Lower leg skin (tissue), 3 donors: ENCODE measurements around the gene CARD14.

ENCODE experiments used
- CTCF ChIP-seq, 3 donors: fragments of 450-650 bp; IDR thresholded peaks; one replicate each; pipeline ENCODE4 v1.5.1; 2016; ENCODE audit warnings: antibody characterized with exemption in 3 of 3, mild to moderate bottlenecking in 3 of 3, moderate library complexity in 2 of 3
- POLR2A ChIP-seq, 2 donors: fragments of 450-650 bp; IDR thresholded peaks; one replicate each; pipeline ENCODE4 v1.6.1; 2016 to 2017; ENCODE audit warnings: antibody characterized with exemption in 2 of 2, mild to moderate bottlenecking in 1 of 2, moderate library complexity in 1 of 2

GRCh38 chr17:80227156-80227555 lies 57.3 kb downstream of the CARD14 start:
- no peak for TF ChIP-seq CTCF (IDR thresholded peaks at IDR 0.05)
- TF ChIP-seq POLR2A (IDR thresholded peaks at IDR 0.05), result no peak
